ENCODE data around the gene MTHFSD.

GRCh38 chr16:86541560-86541959 is 13.5 kb downstream of the MTHFSD start:
- no peak for TF ChIP-seq CTCF (IDR thresholded peaks at IDR 0.05; ENCODE audit: borderline replicate concordance, extremely low read depth, low read length, poor library complexity, severe bottlenecking)
- no peak for TF ChIP-seq EZH2 (IDR thresholded peaks at IDR 0.05; ENCODE audit: borderline replicate concordance, low read depth, low read length, severe bottlenecking)

Data from DND-41 (cell line).